RPMI7951 (cell line): ENCODE data around the gene STAT5B. TPM values are rescaled to one million over a fixed set of nuclear protein-coding genes. Genes with fewer than 3 reads are reported as not detected.

Experiments
- DNase-seq: peaks from one replicate; pipeline ENCODE4 v3.0.0-alpha.2; 2012; ENCODE audit warnings: low read depth
- total RNA-seq: library from RNA; depleted of rRNA; stranded (reverse); fragments of >200 nt; shearing (Covaris generic); gene quantifications from 2 replicates; pipeline ENCODE4 v1.2.3, GENCODE V29; 2014

STAT5B gene
- total RNA-seq, 1 experiment from 2014 or later, result 11.2 TPM

DNA sequence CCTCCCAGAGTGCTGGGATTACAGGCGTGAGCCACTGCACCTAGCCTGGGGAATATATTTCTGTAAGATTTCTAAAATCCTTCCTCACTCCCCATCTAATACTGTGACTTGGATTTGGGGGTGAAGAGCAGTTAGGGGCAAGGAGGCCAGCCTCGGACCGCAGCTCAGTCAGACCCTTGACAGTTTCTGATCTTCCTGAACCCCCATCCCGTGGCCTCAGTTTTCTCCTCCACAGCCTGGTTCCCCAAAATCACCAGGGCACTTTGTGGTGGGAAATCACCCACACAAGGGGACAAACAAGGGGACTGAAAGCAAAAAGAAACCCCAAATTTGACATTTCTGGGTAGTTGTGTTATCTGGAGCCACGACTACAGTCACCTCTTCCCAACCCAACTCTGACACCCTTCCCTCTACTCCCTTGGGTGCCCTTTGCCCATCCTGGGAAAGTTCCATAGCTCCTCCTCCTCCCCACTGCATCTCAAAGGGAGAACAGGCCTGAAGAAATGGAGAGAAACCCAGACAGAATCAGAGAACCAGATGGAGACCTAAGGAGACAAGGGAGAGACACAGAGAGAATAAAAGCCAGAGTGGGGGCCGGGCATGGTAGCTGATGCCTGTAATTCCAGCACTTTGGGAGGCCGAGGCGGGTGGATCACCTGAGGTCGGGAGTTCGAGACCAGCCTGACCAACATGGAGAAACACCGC lies 9.3 kb upstream of the STAT5B start:
- no peak for DNase-seq

DNA sequence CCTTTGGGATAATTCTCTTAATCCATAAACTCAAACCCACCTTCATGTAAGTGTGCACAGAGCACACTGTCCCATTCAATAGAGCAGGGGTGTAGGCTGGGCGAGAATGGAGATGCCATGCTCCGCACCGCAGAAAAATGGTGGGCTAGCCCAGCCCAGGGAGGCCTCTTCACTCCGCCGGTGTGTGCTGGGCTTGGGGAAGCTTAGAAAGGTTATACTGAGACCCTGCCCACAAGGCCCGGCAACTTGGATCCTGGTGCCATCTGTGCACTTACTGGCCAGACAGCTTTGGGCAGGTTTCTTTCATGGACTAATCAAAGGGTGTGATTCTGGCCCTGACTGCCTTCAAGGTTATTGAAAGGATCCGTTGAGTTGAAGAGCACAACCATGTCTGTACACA lies 8.4 kb upstream of the STAT5B start:
- DNase-seq, result no peak

GRCh38 chr17:42284024-42284369 lies 7.8 kb upstream of the STAT5B start:
- no peak for DNase-seq

- no peak for DNase-seq
Measured at GRCh38 chr17:42283241-42284023, 7.2 kb upstream of the STAT5B start.

GRCh38 chr17:42282478-42283080 lies 6.4 kb upstream of the STAT5B start:
- no peak for DNase-seq

DNA sequence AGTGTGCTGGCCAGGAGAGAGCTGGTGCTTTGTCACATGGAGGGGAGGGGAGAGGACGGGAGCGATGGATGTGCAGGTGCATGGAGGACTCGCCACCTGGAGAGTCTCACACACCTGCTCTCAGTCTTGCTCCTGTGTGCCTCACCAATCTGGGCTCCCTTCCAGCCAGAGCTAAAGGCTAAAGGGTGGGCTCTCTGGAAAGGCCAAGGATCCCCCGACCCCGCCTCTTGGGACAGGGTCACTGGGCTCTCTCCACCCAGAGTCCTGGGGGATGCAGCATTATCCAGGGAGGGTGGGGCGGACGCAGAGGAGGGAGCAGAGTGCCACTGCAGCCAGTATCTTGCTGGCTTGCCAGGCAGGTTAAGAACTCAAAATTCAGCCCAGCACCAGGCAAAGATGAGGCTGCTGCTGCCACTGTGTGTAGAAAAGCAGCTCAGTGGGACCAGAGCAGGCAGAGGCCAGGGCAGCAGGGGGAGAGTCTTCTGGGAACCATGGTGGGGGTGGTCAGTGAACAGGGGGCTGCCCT lies 5.4 kb upstream of the STAT5B start:
- DNase-seq, result no peak

DNA sequence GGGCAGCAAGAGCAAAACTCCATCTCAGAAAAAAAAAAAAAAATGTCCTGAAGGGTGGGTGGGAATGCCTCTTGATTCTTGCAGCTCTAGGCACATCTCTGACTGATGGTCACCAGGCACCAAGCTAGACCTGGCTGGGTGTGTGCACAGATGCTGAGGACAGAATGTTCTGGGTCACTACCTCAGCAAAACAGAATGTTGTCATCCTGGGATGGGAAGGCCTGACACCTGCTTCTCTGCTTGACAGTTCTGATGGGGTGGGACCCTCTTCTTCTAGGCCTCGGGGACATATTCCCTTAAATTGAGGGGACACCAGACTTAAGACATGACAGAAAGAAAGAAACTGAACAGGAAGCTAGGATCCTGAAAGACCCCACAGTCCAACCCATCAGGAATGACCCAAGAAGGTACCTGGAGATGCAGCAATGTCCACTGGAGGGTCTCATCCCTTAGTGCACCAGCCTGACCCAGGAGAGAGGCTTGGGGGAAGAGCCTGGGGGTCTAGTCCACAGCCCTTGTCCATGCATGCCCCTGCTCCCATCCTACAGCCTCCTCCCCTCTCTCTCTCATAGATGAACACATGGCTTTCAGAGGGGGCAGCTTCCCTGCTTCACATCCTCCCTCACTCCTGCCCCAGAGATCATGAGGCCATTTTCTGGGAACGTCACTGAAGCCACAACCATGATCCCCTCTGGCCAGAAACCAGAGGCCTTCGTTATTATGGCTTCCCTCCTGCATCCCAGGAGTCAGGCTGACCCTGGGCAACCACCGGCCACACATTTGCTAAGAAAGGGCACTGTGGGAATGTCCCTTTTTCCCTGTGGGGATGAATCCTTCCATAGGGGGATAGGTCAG lies 3.8 kb upstream of the STAT5B start:
- DNase-seq, result no peak

DNA sequence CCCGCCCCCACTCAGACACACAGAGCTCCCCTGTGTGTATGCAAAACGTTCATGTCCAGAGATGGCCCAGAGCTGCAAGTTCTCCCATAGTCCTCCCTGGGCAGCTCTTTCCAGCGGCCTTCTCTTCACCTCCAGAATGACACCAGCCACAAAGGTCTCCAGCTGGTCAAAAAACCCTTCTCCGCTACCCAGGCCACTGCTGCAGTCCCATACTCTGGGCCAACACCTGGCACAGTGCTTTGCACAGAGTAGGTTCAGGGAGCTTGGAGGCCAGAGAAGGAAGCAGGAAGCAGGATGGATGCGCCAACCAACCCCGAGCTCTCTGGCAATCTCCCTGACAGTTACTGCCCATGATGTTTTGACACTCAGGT lies 1.1 kb upstream of the STAT5B start:
- DNase-seq, result no peak

GRCh38 chr17:42276609-42277341 lies 584 bp upstream of the STAT5B start:
- DNase-seq, result peak; percentile 79

DNA sequence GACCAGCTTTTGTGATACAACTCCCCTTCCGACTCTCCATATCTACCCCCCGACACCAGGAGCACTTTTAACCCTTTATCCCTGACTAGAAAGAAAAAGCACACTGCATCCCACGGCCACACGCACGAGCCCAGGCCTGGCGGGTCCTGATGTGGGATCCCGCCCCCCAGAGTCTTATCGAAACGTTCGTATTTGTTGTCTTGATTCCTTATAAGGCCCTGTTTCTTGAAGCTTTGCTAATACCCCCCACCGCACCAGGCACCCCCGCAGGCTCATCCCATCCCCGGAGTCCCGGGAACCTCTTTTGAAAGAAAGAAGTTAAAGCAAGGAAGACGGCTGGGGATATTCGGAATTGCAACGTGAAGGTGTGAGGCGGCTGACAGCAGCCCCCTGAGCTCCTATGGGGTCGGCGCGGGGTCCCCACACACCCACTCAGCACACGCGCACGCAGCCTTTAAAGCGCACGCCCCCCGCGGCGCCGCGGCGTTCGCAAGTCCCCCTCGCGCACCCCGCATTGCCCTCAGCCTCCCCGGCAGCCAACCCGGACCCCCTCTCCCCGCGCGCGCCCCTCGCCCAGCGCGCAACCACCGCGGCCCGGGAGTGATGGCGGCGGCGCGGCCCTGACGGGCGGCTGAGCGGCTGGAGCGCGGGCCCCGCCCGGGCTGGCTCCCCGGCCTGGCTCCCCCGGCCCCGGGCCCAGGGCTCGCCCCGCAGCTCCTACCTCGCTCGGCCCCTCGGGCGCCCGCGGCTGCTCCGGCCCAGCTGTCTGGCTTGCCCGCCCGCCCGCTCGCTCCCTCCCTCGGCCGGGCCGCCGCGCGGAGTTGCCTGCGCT lies 448 bp downstream of the STAT5B start:
- peak; percentile 47 for DNase-seq

DNA sequence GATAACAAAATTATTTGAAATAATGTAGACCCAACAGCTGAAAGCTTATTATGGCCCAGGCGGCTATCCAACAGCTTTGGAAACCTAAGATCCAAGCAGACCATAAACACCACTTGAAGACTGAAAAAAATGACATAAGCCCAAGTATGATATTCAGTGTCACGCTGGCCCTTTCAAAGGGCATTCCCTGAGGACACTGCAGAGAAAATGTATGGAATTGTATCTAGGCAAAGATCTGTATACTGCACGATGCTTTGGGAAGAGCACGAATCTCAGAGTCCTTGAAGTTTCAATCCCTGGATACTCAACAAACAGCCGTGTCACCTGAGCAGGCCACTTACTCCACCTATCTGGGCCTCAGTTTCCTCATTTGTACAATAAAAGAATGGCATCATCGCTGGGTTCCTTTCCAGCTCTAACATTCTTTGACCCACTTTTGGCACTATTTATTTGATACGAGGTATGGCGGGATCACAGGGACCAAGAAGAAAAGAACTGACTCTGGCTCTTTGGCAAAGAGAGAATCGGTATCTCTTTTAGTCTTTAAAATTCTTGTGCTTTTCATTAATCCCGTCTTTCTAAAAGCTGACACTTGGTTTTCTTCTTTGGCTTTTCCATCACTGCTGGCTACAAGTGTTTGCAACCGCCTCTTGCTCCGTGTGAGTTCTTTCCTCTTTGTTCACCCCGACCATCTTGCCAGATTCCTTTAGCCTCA lies 1.2 kb downstream of the STAT5B start:
- no peak for DNase-seq

GRCh38 chr17:42274253-42274542 lies 2.0 kb downstream of the STAT5B start:
- DNase-seq, result no peak

- no peak for DNase-seq
Measured at GRCh38 chr17:42273474-42274252, 2.5 kb downstream of the STAT5B start.

GRCh38 chr17:42272162-42272907 lies 3.9 kb downstream of the STAT5B start:
- no peak for DNase-seq

GRCh38 chr17:42271779-42272035 lies 4.5 kb downstream of the STAT5B start:
- DNase-seq, result no peak

- no peak for DNase-seq
Measured at GRCh38 chr17:42271006-42271778, 5.0 kb downstream of the STAT5B start.

DNA sequence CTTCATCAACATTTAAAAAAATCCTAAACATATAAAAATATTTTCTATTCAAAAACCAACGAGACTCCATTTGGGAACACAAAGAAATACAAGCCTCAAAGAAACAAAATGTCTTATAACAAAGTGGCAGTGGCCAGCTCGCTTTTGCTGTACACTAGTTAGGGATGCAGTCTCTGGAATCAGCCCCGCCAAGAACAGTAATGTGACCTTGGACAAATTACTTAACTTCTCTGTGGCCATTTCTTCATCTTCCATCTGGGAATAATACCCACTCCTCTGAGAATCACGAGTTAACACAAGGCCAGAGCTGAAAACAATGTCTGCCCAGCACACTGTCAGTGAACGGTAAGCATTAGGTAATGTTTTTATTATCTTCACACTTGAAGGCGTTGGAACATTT lies 5.6 kb downstream of the STAT5B start:
- no peak for DNase-seq

GRCh38 chr17:42270170-42270535 lies 6.0 kb downstream of the STAT5B start:
- DNase-seq, result no peak
